Measurements from ENCODE around the gene TMEM161B. TPM values are rescaled to one million over a fixed set of nuclear protein-coding genes. Genes with fewer than 3 reads are reported as not detected.

TMEM161B gene
- total RNA-seq, 1 donor, result 17.8 TPM

- DNase-seq (ENCODE audit: low read depth), result no peak
- TF ChIP-seq CTCF (IDR thresholded peaks at IDR 0.05; ENCODE audit: insufficient read depth, low read length), result no peak
- no peak overlapping the region for H3K4me3 ChIP-seq (ENCODE audit: low read depth, low read length)
Measured at GRCh38 chr5:88263349-88263748, 5.3 kb downstream of the TMEM161B start.

GRCh38 chr5:88262116-88262515 is 6.5 kb downstream of the TMEM161B start:
- H3K4me3 ChIP-seq (ENCODE audit: low read depth, low read length), result no peak overlapping the region
- no peak for TF ChIP-seq CTCF (IDR thresholded peaks at IDR 0.05; ENCODE audit: insufficient read depth, low read length)
- peak; percentile 37 for DNase-seq (ENCODE audit: low read depth)

GRCh38 chr5:88258636-88259035 is 10.0 kb downstream of the TMEM161B start:
- no peak for TF ChIP-seq CTCF (IDR thresholded peaks at IDR 0.05; ENCODE audit: insufficient read depth, low read length)

DNA sequence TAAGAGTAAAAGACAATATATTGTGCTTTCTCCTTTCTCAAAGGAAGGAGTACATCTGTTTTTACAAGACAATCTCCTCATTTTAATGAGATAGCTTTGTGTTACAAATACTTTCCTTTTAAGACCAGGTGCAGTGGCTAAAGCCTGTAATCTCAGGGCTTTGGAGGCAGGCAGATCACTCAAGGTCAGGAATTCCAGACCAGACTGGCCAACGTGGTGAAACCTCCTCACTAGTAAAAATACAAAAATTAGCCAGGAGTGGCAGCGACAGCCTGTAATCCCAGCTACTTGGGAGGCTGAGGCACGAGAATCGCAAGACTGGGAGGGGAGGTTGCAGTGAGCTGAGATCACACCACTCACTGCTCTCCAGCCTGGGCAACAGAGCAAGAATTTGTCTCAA is 11.8 kb downstream of the TMEM161B start:
- TF ChIP-seq CTCF (IDR thresholded peaks at IDR 0.05; ENCODE audit: insufficient read depth, low read length), result no peak
- no peak overlapping the region for H3K4me3 ChIP-seq (ENCODE audit: low read depth, low read length)
- no peak for DNase-seq (ENCODE audit: low read depth)

More at GRCh38 chr5:88258636-88259035, 10.0 kb downstream of the TMEM161B start:
- DNase-seq (ENCODE audit: low read depth), result no peak
- no peak overlapping the region for H3K4me3 ChIP-seq (ENCODE audit: low read depth, low read length)

- no peak overlapping the region for H3K4me3 ChIP-seq (ENCODE audit: low read depth, low read length)
- no peak for TF ChIP-seq CTCF (IDR thresholded peaks at IDR 0.05; ENCODE audit: insufficient read depth, low read length)
- no peak for DNase-seq (ENCODE audit: low read depth)
Measured at GRCh38 chr5:88256037-88256436, 12.6 kb downstream of the TMEM161B start.

- H3K4me3 ChIP-seq (ENCODE audit: low read depth, low read length), result no peak overlapping the region
- DNase-seq (ENCODE audit: low read depth), result no peak
- no peak for TF ChIP-seq CTCF (IDR thresholded peaks at IDR 0.05; ENCODE audit: insufficient read depth, low read length)
Measured at GRCh38 chr5:88254320-88254719, 14.3 kb downstream of the TMEM161B start.

GRCh38 chr5:88251048-88251711 is 17.5 kb downstream of the TMEM161B start:
- no peak for TF ChIP-seq CTCF (IDR thresholded peaks at IDR 0.05; ENCODE audit: insufficient read depth, low read length)
- DNase-seq (ENCODE audit: low read depth), result peak; percentile 22
- H3K4me3 ChIP-seq (ENCODE audit: low read depth, low read length), result no peak overlapping the region
